Caco-2 (cell line): ENCODE measurements around the gene UBE2R2. TPM values are rescaled to one million over a fixed set of nuclear protein-coding genes. Genes with fewer than 3 reads are reported as not detected.
"Not testable (repeated sequence)": the region's sequence is repeated elsewhere in the genome, so short reads cannot be mapped to it uniquely, and the experiment has no call there.

Source experiments
- BruUV-seq: library from RNA; stranded (reverse); fragments of 400-500 nt; replicated peaks from 2 replicates; lab custom pipeline; 2021; lab: Mats Ljungman, UMichigan
- CTCF ChIA-PET: fragments of 300-600 bp; sonication (Branson Sonifier 250); formaldehyde crosslinking; loops from one replicate; lab custom pipeline; 2022; ENCODE audit warnings: antibody characterized with exemption; lab: Charles Lee
- POLR2A ChIA-PET: fragments of 300-600 bp; sonication (Branson Sonifier 250); formaldehyde crosslinking; loops from one replicate; lab custom pipeline; 2022; ENCODE audit warnings: antibody characterized with exemption; lab: Charles Lee
- DNase-seq, 2 experiments: peaks; one replicate each; pipeline versions ENCODE4 v3.0.0 to v3.0.0-alpha.2; 2020 to 2022
- H3K27me3 ChIP-seq: replicated peaks from 2 replicates; pipeline ENCODE4 v1.6.0; 2011; ENCODE audit warnings: low read length; ENCODE audit not compliant: control insufficient read depth, insufficient read depth
- H3K36me3 ChIP-seq: 2 replicates; pipeline ENCODE4 v1.5.1; 2011; ENCODE audit warnings: low read length; ENCODE audit not compliant: control insufficient read depth, insufficient read depth
- H3K4me1 ChIP-seq: fragments of 250-450 bp; sonication (Bioruptor Pico); 2 replicates; pipeline ENCODE4 v1.5.1; 2020; ENCODE audit warnings: mild to moderate bottlenecking
- H3K4me3 ChIP-seq: 2 replicates; pipeline ENCODE4 v1.5.1; 2011; ENCODE audit warnings: low read depth, mild to moderate bottlenecking, control low read depth, low read length
- H3K9me3 ChIP-seq: fragments of 250-450 bp; sonication (Bioruptor Pico); 2 replicates; pipeline ENCODE4 v1.5.1; 2020; ENCODE audit warnings: mild to moderate bottlenecking, moderate library complexity
- H3K27ac Mint-ChIP-seq: one replicate; pipeline ENCODE4 v1.8.0; 2022; ENCODE audit warnings: mixed read lengths; ENCODE audit not compliant: unreplicated experiment
- H3K27me3 Mint-ChIP-seq: one replicate; pipeline ENCODE4 v1.8.0; 2022; ENCODE audit warnings: mixed read lengths; ENCODE audit not compliant: insufficient read depth, unreplicated experiment
- H3K36me3 Mint-ChIP-seq: one replicate; pipeline ENCODE4 v1.8.0; 2022; ENCODE audit warnings: mild to moderate bottlenecking, mixed read lengths; ENCODE audit not compliant: insufficient read depth, unreplicated experiment
- H3K4me1 Mint-ChIP-seq: one replicate; pipeline ENCODE4 v1.8.0; 2022; ENCODE audit warnings: low read depth, mixed read lengths; ENCODE audit not compliant: unreplicated experiment
- H3K4me3 Mint-ChIP-seq: one replicate; pipeline ENCODE4 v1.8.0; 2022; ENCODE audit warnings: mild to moderate bottlenecking, moderate library complexity, mixed read lengths; ENCODE audit not compliant: unreplicated experiment
- H3K9me3 Mint-ChIP-seq: one replicate; pipeline ENCODE4 v1.8.0; 2022; ENCODE audit warnings: mixed read lengths; ENCODE audit not compliant: unreplicated experiment
- intact Hi-C: fragments of 100-400 bp; cut with micrococcal nuclease; formaldehyde crosslinking; loops from one replicate; pipeline ENCODE4 v1.10.0; 2022; ENCODE audit not compliant: unreplicated experiment
- total RNA-seq: library from RNA; stranded (reverse); gene quantifications from 2 replicates; pipeline ENCODE4 v1.2.3, GENCODE V29; 2022
- TF ChIP-seq, protein P1 (sequence below), 2 experiments: fragments of 200-600 bp in 1 of 2; IDR thresholded peaks; 1 replicate in 1 of 2; 2 replicates in 1 of 2; pipeline versions ENCODE4 v1.5.1 to v1.8.0; 2011 to 2022; ENCODE audit warnings: antibody characterized with exemption in 1 of 2, control low read depth in 1 of 2, inconsistent platforms in 1 of 2, low read depth in 1 of 2, low read length in 1 of 2, mild to moderate bottlenecking in 1 of 2, moderate library complexity in 1 of 2; ENCODE audit not compliant: insufficient read depth in 1 of 2, severe bottlenecking in 1 of 2, unreplicated experiment in 1 of 2

The UBE2R2 gene
- total RNA-seq, 1 experiment from 2014 or later: 52.3 TPM

GRCh38 chr9:33956544-33956943 is 139.6 kb downstream of the UBE2R2 start:
- no TSS peak for BruUV-seq
- TF ChIP-seq, protein P1, sequence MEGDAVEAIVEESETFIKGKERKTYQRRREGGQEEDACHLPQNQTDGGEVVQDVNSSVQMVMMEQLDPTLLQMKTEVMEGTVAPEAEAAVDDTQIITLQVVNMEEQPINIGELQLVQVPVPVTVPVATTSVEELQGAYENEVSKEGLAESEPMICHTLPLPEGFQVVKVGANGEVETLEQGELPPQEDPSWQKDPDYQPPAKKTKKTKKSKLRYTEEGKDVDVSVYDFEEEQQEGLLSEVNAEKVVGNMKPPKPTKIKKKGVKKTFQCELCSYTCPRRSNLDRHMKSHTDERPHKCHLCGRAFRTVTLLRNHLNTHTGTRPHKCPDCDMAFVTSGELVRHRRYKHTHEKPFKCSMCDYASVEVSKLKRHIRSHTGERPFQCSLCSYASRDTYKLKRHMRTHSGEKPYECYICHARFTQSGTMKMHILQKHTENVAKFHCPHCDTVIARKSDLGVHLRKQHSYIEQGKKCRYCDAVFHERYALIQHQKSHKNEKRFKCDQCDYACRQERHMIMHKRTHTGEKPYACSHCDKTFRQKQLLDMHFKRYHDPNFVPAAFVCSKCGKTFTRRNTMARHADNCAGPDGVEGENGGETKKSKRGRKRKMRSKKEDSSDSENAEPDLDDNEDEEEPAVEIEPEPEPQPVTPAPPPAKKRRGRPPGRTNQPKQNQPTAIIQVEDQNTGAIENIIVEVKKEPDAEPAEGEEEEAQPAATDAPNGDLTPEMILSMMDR (IDR thresholded peaks at IDR 0.05; ENCODE audit: insufficient read depth in 1 of 2, low read depth in 1 of 2, low read length in 1 of 2, severe bottlenecking in 1 of 2, unreplicated experiment in 1 of 2): no peak
- intact Hi-C loops: no loop called here
- ChIA-PET POLR2A (no interaction called here), CTCF (interaction anchor here (1.2 kb wide), 1 partner anchor 30 kb away, joined by 3 read pairs; no protein-coding TSS in a partner anchor)
- H3K36me3 Mint-ChIP-seq: peaks cover 100% of the 10 kb centered on the region
- H3K9me3 Mint-ChIP-seq: no peaks in the 10 kb centered on the region
- Histone ChIP-seq H3K36me3 (peaks cover 2% of the 10 kb centered on the region), H3K9me3 (no peaks in the 10 kb centered on the region), H3K4me1 (no peaks in the 10 kb centered on the region), H3K27me3 (no peaks in the 10 kb centered on the region), H3K4me3 (no peak overlapping the region)
- H3K4me3 Mint-ChIP-seq: no peak overlapping the region
- no peak for DNase-seq
- no peaks in the 10 kb centered on the region for H3K27me3 Mint-ChIP-seq
- H3K4me1 Mint-ChIP-seq: no peaks in the 10 kb centered on the region
- H3K27ac Mint-ChIP-seq: no peak overlapping the region

DNA sequence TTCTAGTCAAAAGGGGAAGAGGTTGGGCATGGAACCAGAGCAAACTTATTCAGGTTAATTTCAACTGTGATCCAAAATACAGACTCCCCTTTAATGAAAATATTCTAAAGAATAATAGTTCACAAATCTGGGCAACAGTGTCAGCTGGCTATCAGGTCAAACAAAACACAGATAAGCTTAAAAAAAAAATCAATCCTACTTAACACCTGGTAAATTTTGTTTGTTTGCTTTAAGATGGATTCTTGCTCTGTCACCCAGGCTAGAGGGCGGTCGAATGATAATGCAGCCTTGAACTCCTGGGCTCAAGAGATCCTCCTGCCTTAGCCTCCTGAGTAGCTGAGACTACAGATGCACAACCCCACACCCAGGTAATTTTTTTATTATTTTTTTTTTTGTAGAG is 142.8 kb downstream of the UBE2R2 start:
- no peak overlapping the region for H3K4me3 Mint-ChIP-seq
- H3K4me3 ChIP-seq: no peak overlapping the region
- POLR2A ChIA-PET: no interaction called here
- TF ChIP-seq, protein P1 (IDR thresholded peaks at IDR 0.05; ENCODE audit: insufficient read depth in 1 of 2, low read depth in 1 of 2, low read length in 1 of 2, severe bottlenecking in 1 of 2, unreplicated experiment in 1 of 2): no peak
- no peaks in the 10 kb centered on the region for H3K27me3 Mint-ChIP-seq
- CTCF ChIA-PET: interaction anchor here (0.6 kb wide), 1 partner anchor 54 kb away, joined by 4 read pairs; no protein-coding TSS in a partner anchor
- H3K36me3 ChIP-seq: peaks cover 3% of the 10 kb centered on the region; the same call in 1 of the 2 replicates
- H3K27ac Mint-ChIP-seq: no peak overlapping the region
- DNase-seq: no peak
- H3K9me3 Mint-ChIP-seq: no peaks in the 10 kb centered on the region
- peaks cover 6% of the 10 kb centered on the region for H3K4me1 Mint-ChIP-seq
- no peaks in the 10 kb centered on the region for H3K4me1 ChIP-seq
- no TSS peak for BruUV-seq
- intact Hi-C loops: no loop called here
- peaks cover 89% of the 10 kb centered on the region for H3K36me3 Mint-ChIP-seq
- H3K9me3 ChIP-seq: no peaks in the 10 kb centered on the region
- H3K27me3 ChIP-seq: no peaks in the 10 kb centered on the region

GRCh38 chr9:33962468-33962867 is 145.5 kb downstream of the UBE2R2 start:
- H3K27me3 ChIP-seq, H3K4me1 Mint-ChIP-seq, H3K27ac Mint-ChIP-seq, BruUV-seq, POLR2A ChIA-PET, CTCF ChIA-PET, H3K36me3 ChIP-seq, H3K4me1 ChIP-seq, H3K9me3 ChIP-seq, intact Hi-C loops, H3K9me3 Mint-ChIP-seq, H3K27me3 Mint-ChIP-seq, H3K4me3 ChIP-seq, DNase-seq, H3K4me3 Mint-ChIP-seq: not testable (repeated sequence)
- peaks cover 87% of the 10 kb centered on the region for H3K36me3 Mint-ChIP-seq
